GM21717 (cell line): ENCODE data around the gene COX20.
"Not testable (repeated sequence)": the region's sequence is repeated elsewhere in the genome, so short reads cannot be mapped to it uniquely, and the experiment has no call there.

Experiments
- ATAC-seq: cut with Tn5 transposase; IDR thresholded peaks from one replicate; pipeline ENCODE4 v1.9.1; 2021; ENCODE audit warnings: mild to moderate bottlenecking, moderate library complexity; ENCODE audit not compliant: unreplicated experiment

The COX20 gene

GRCh38 chr1:244835276-244836134 lies at the start of gene COX20:
Gene COX20, plus strand, starts transcription at chr1:244835658. Its CDS starts 57 bp downstream, at chr1:244835715.
- ATAC-seq, result peak; percentile 52

GRCh38 chr1:244788493-244789275 lies 46.8 kb upstream of the COX20 start:
- no peak for ATAC-seq

- ATAC-seq, result no peak
Observed at GRCh38 chr1:244789276-244789580, 46.2 kb upstream of the COX20 start.

GRCh38 chr1:244789731-244790130 lies 45.7 kb upstream of the COX20 start:
- no peak for ATAC-seq

GRCh38 chr1:244791061-244791460 lies 44.4 kb upstream of the COX20 start:
- no peak for ATAC-seq

GRCh38 chr1:244792188-244792850 lies 43.1 kb upstream of the COX20 start:
- ATAC-seq, result no peak

GRCh38 chr1:244794071-244794470 lies 41.4 kb upstream of the COX20 start:
- ATAC-seq, result no peak

GRCh38 chr1:244794516-244794915 lies 40.9 kb upstream of the COX20 start:
- not testable (repeated sequence) for ATAC-seq

GRCh38 chr1:244796719-244797406 lies 38.6 kb upstream of the COX20 start:
- peak; percentile 59 for ATAC-seq

GRCh38 chr1:244800821-244801220 lies 34.6 kb upstream of the COX20 start:
- no peak for ATAC-seq

- ATAC-seq, result no peak
Observed at GRCh38 chr1:244801246-244801645, 34.2 kb upstream of the COX20 start.

- ATAC-seq, result no peak
Observed at GRCh38 chr1:244802041-244802440, 33.4 kb upstream of the COX20 start.

GRCh38 chr1:244802556-244803239 lies 32.8 kb upstream of the COX20 start:
- no peak for ATAC-seq

GRCh38 chr1:244804841-244805240 lies 30.6 kb upstream of the COX20 start:
- ATAC-seq, result no peak

- no peak for ATAC-seq
Observed at GRCh38 chr1:244807138-244807537, 28.3 kb upstream of the COX20 start.

GRCh38 chr1:244810221-244810620 lies 25.2 kb upstream of the COX20 start:
- ATAC-seq, result no peak

- ATAC-seq, result no peak
Observed at GRCh38 chr1:244813327-244813726, 22.1 kb upstream of the COX20 start.

- no peak for ATAC-seq
Observed at GRCh38 chr1:244815600-244816099, 19.8 kb upstream of the COX20 start.

- no peak for ATAC-seq
Observed at GRCh38 chr1:244817415-244817894, 18.0 kb upstream of the COX20 start.

- no peak for ATAC-seq
Observed at GRCh38 chr1:244820131-244820530, 15.3 kb upstream of the COX20 start.
